GM12878 (cell line): Measurements from ENCODE around the gene NAGA. TPM values are rescaled to one million over a fixed set of nuclear protein-coding genes. Genes with fewer than 3 reads are reported as not detected.

Experiments
- ATAC-seq: fragments of 200-7000 bp; cut with Tn5 transposase; 3 replicates; pipeline ENCODE4 v1.9.1; 2020; ENCODE audit warnings: mild to moderate bottlenecking, moderate library complexity
- BruUV-seq: library from RNA; stranded (reverse); fragments of 400-500 nt; replicated peaks from 2 replicates; lab custom pipeline; 2021; lab: Mats Ljungman, UMichigan
- CTCF ChIA-PET: fragments of 300-600 bp; sonication (Branson Sonifier 250); formaldehyde crosslinking; extraction: SDS; loops from one replicate; lab custom pipeline; 2021; ENCODE audit warnings: inconsistent platforms; lab: Yijun Ruan, JAX
- POLR2A ChIA-PET: fragments of 350-600 bp; formaldehyde crosslinking; extraction: SDS; loops from one replicate; lab custom pipeline; 2021; ENCODE audit warnings: inconsistent platforms; lab: Charles Lee
- RAD21 ChIA-PET: fragments of 300-600 bp; sonication (Branson Sonifier 250); formaldehyde crosslinking; loops from one replicate; lab custom pipeline; 2023; ENCODE audit warnings: antibody characterized with exemption; ENCODE audit not compliant: unreplicated experiment; lab: Charles Lee
- SMC1A ChIA-PET: fragments of 300-600 bp; sonication (Branson Sonifier 250); formaldehyde crosslinking; loops from one replicate; lab custom pipeline; 2023; ENCODE audit not compliant: unreplicated experiment, uncharacterized antibody; lab: Charles Lee
- DNase-seq: peaks from one replicate; pipeline ENCODE4 v3.0.0-alpha.2; 2011; ENCODE audit warnings: low read depth, low spot score
- FAIRE-seq: peaks from 3 replicates; lab custom pipeline; 2011; peaks lifted over from hg19 to GRCh38; lab: Jason Lieb, UNC
- H2AFZ ChIP-seq: 2 replicates; pipeline ENCODE4 v1.6.0; 2011; ENCODE audit warnings: low read depth, low read length, control low read depth; ENCODE audit not compliant: control insufficient read depth
- H3K27ac ChIP-seq: 2 replicates; pipeline ENCODE4 v1.5.1; 2011; ENCODE audit warnings: control low read depth; ENCODE audit not compliant: control insufficient read depth, insufficient read depth
- H3K27me3 ChIP-seq, 2 experiments: replicated peaks in 1 of 2; 2 replicates each; pipeline versions ENCODE4 v1.6.0 to v1.6.1; 2011; ENCODE audit warnings: low read length in 1 of 2; ENCODE audit not compliant: control insufficient read depth in 2 of 2, insufficient read depth in 2 of 2
- H3K36me3 ChIP-seq, 2 experiments: 2 replicates each; pipeline ENCODE4 v1.5.1; 2011; ENCODE audit warnings: low read length in 1 of 2; ENCODE audit not compliant: control insufficient read depth in 2 of 2, insufficient read depth in 2 of 2
- H3K4me1 ChIP-seq: 2 replicates; pipeline ENCODE4 v1.6.1; 2011; ENCODE audit warnings: mild to moderate bottlenecking, low read length, moderate library complexity, mixed read lengths; ENCODE audit not compliant: control insufficient read depth, insufficient read depth
- H3K4me2 ChIP-seq: 2 replicates; pipeline ENCODE4 v1.6.0; 2011; ENCODE audit warnings: control low read depth; ENCODE audit not compliant: control insufficient read depth, insufficient read depth
- H3K4me3 ChIP-seq: fragments of 200-600 bp; sonication (generic); 2 replicates; pipeline ENCODE4 v1.5.1; 2016
- H3K79me2 ChIP-seq: 2 replicates; pipeline ENCODE4 v1.6.0; 2011; ENCODE audit warnings: low read length; ENCODE audit not compliant: control insufficient read depth, insufficient read depth
- H3K9ac ChIP-seq: 2 replicates; pipeline ENCODE4 v1.8.0; 2011; ENCODE audit warnings: low read length, control low read depth, mixed read lengths; ENCODE audit not compliant: control insufficient read depth, insufficient read depth
- H3K9me3 ChIP-seq: replicated peaks from 3 replicates; pipeline ENCODE4 v1.5.1; 2011; ENCODE audit warnings: mild to moderate bottlenecking, low read length; ENCODE audit not compliant: control insufficient read depth, insufficient read depth
- H4K20me1 ChIP-seq: 2 replicates; pipeline ENCODE4 v1.6.0; 2011; ENCODE audit not compliant: control insufficient read depth, insufficient read depth
- BCLAF1 ChIP-seq: fragments of 450-650 bp; IDR thresholded peaks from 2 replicates; pipeline ENCODE4 v1.6.1; 2017; ENCODE audit warnings: antibody characterized with exemption, mild to moderate bottlenecking, moderate library complexity
- EGR1 ChIP-seq, 2 experiments: IDR thresholded peaks; 1 replicate in 1 of 2; 2 replicates in 1 of 2; pipeline ENCODE4 v1.6.1; 2011 to 2012; ENCODE audit warnings: low read depth in 2 of 2, low read length in 2 of 2, borderline replicate concordance in 1 of 2, mild to moderate bottlenecking in 1 of 2, moderate library complexity in 1 of 2
- KLF5 ChIP-seq: fragments of 450-650 bp; IDR thresholded peaks from 2 replicates; pipeline ENCODE4 v1.6.1; 2014; ENCODE audit warnings: mild to moderate bottlenecking; ENCODE audit not compliant: partially characterized antibody
- LARP7 ChIP-seq: fragments of 450-650 bp; IDR thresholded peaks from 2 replicates; pipeline ENCODE4 v1.6.1; 2017; ENCODE audit warnings: mild to moderate bottlenecking
- PAX5 ChIP-seq: IDR thresholded peaks from 2 replicates; pipeline ENCODE4 v1.6.1; 2011; ENCODE audit warnings: low read depth, low read length, borderline replicate concordance
- POLR2AphosphoS2 ChIP-seq: IDR thresholded peaks from 2 replicates; pipeline ENCODE4 v1.6.1; 2011; ENCODE audit warnings: low read depth, mild to moderate bottlenecking, low read length, improper control_type of control experiment, moderate library complexity
- RBBP5 ChIP-seq: fragments of 200-600 bp; sonication (generic); conservative IDR thresholded peaks from 2 replicates; pipeline ENCODE4 v1.6.1; 2016
- SP1 ChIP-seq: IDR thresholded peaks from one replicate; pipeline ENCODE4 v1.6.1; 2011; ENCODE audit warnings: low read depth, low read length
- TCF3 ChIP-seq: IDR thresholded peaks from 2 replicates; pipeline ENCODE4 v1.6.1; 2012; ENCODE audit warnings: low read depth, mild to moderate bottlenecking, low read length, borderline replicate concordance; ENCODE audit not compliant: insufficient read depth
- ZNF217 ChIP-seq: fragments of 450-650 bp; IDR thresholded peaks from 2 replicates; pipeline ENCODE4 v1.6.1; 2017; ENCODE audit warnings: antibody characterized with exemption, mild to moderate bottlenecking
- WGBS: methylation state at CpG from one replicate; pipeline ENCODE4 v1.1.6; 2016; ENCODE audit warnings: low lambda C conversion rate; ENCODE audit not compliant: insufficient replicate concordance, insufficient coverage; ENCODE audit errors: missing lambda C conversion rate; 5-methylcytosine and 5-hydroxymethylcytosine counted together
- in situ Hi-C: fragments of 300-500 bp; cut with MboI; formaldehyde crosslinking; loops from 9 replicates; pipeline ENCODE4 v1.14.3; 2018; ENCODE audit warnings: mixed read lengths
- intact Hi-C: fragments of 100-400 bp; cut with micrococcal nuclease; formaldehyde crosslinking; loops from one replicate; pipeline ENCODE4 v1.14.2; 2022; ENCODE audit not compliant: unreplicated experiment
- polyA plus RNA-seq, 11 experiments: library from polyadenylated mRNA; depleted of rRNA in 4 of 11; unstranded in 6 of 11; stranded (reverse) in 5 of 11; fragments of >200 nt; fragmentation: Nextera tagmentation in 4 of 11; fragmentation: Illumina TruSeq in 1 of 11; extraction: Ambion mirVana in 4 of 11; extraction: Trizol in 1 of 11; gene quantifications; 1 replicate in 1 of 11; 2 replicates in 10 of 11; pipeline versions ENCODE4 v1.2.1 to v1.2.3, GENCODE V29; 2011 to 2016; ENCODE audit warnings: inconsistent platforms in 2 of 11, missing spikeins in 2 of 11, low read depth in 1 of 11
- total RNA-seq, 4 experiments: library from RNA; depleted of rRNA in 3 of 4; stranded (reverse); fragments of >200 nt in 3 of 4; fragmentation: Illumina TruSeq in 1 of 4; extraction: Trizol in 1 of 4; gene quantifications; 2 replicates each; pipeline versions ENCODE4 v1.2.1 to v1.2.3, GENCODE V29; 2013 to 2021

Gene NAGA
- total and polyA plus RNA-seq, 10 of the 15 experiments (the other 5 are each of a cell fraction or from before 2014, with no cell fraction given) = 9.3 to 46.0 (median 33.2) TPM

GRCh38 chr22:42083119-42083518 is 12.5 kb upstream of the NAGA start:
- Histone ChIP-seq H3K4me1 (peaks cover 9% of the 10 kb centered on the region), H3K9me3 (no peaks in the 10 kb centered on the region), H3K4me3 (no peak overlapping the region)
- ChIA-PET SMC1A (no interaction called here), CTCF (no interaction called here)
- intact Hi-C loops = no loop called here
- in situ Hi-C loops = no loop called here
- TF ChIP-seq POLR2AphosphoS2 (no peak), PAX5 (no peak), TCF3 (no peak), SP1 (no peak), LARP7 (no peak), KLF5 (no peak), BCLAF1 (no peak), EGR1 (IDR thresholded peaks at IDR 0.05; ENCODE audit: borderline replicate concordance in 1 of 2, low read depth in 2 of 2, low read length in 2 of 2) (no peak), ZNF217 (no peak), RBBP5 (no peak)
- TF ChIP-seq, all 136 proteins: peak for 0
- DNase-seq (no peak), FAIRE-seq (no peak), ATAC-seq (no peak)
- H3K4me2 ChIP-seq = no peak overlapping the region
- H4K20me1 ChIP-seq = no peaks in the 10 kb centered on the region
- H3K79me2 ChIP-seq = peaks cover 22% of the 10 kb centered on the region
- no peak overlapping the region for H3K9ac ChIP-seq
- H2AFZ ChIP-seq = no peak overlapping the region
- no TSS peak for BruUV-seq
- H3K27me3 ChIP-seq = no peaks in the 10 kb centered on the region
- 98% methylated on average over 4 of the region's 4 CpGs for WGBS
- peaks cover 7 to 9% of the 10 kb centered on the region in 2 experiments for H3K36me3 ChIP-seq
- ChIA-PET POLR2A (no interaction called here), RAD21 (no interaction called here)
- H3K27ac ChIP-seq = no peak overlapping the region
